DOHH2 (cell line): ENCODE data around the gene MMP23B.

Experiments used
- CTCF ChIP-seq: fragments of 200-600 bp; sonication (generic); IDR thresholded peaks from one replicate; pipeline ENCODE4 v1.5.1; 2014; ENCODE audit warnings: antibody characterized with exemption, mild to moderate bottlenecking, low read depth, low read length; ENCODE audit not compliant: poor library complexity, severe bottlenecking
- EZH2phosphoT487 ChIP-seq: fragments of 200-600 bp; sonication (generic); IDR thresholded peaks from 2 replicates; pipeline ENCODE4 v1.6.1; 2017; ENCODE audit warnings: borderline replicate concordance, mild to moderate bottlenecking, antibody characterized with exemption, low read length, moderate library complexity, mixed read lengths

GRCh38 chr1:1605034-1605591 is 26.9 kb upstream of the MMP23B start:
- TF ChIP-seq CTCF (no peak), EZH2phosphoT487 (no peak)
